NCI-H748 (cell line): ENCODE measurements around the gene ARHGAP26.

Source experiments
- DNase-seq: peaks from one replicate; lab custom pipeline; 2025; ENCODE audit not compliant: unreplicated experiment; lab: John Stamatoyannopoulos, UW

ARHGAP26 gene

DNA sequence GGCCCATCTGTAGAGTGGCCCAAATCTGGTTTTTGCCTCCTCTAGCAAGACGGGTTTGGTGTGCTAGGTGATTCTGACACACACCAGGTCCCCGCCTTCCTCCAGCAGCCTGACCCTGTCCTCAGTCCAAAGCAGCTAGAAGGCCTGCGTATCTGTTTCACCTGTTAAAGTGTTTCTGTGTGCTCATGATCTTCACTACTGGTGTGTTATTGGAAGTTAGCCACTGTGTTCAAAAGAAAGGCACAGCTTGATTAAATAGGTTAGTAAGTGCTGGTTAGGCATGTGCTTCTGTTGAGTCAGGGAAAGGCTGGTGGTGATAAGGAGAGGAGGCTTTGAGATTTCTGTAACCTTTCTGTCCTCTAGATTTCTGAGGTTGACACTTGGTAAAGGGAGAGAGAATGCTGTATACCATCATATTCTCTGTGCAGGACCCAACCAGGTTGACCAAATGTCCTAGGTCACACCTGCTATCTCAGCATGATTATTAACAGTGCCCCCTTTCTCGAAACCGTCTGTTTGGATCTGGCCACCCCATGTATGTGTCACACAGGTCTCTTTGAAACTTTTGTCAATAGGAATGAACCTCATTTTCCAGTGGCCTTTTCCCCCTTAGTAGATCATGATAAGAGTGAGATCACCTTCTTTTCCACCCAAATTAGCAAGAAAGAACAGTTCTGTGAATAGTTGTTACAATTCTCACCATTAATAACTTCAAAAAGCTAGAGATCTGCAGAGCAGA lies 58.8 kb downstream of the ARHGAP26 start:
- DNase-seq, result no peak

DNA sequence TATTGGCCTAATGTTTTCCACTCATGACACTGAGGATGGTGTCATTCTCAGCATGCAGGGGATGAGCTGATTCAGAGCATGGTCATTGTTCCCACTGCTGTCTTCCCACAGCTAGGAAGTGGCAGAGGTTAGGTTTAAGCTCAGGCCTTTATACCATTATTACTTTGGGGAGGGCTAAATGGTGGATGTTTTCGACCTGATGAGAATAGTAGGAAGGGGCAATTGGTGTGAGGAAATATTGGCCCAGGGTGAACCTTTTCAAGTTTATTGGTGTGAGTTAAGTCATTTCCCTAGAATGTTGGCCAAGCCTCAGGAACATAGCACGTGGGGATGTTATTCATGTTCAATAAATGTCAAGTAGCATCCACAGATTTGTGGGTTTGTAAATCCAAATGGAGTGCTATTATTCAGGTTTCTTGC lies 59.6 kb downstream of the ARHGAP26 start:
- no peak for DNase-seq

DNA sequence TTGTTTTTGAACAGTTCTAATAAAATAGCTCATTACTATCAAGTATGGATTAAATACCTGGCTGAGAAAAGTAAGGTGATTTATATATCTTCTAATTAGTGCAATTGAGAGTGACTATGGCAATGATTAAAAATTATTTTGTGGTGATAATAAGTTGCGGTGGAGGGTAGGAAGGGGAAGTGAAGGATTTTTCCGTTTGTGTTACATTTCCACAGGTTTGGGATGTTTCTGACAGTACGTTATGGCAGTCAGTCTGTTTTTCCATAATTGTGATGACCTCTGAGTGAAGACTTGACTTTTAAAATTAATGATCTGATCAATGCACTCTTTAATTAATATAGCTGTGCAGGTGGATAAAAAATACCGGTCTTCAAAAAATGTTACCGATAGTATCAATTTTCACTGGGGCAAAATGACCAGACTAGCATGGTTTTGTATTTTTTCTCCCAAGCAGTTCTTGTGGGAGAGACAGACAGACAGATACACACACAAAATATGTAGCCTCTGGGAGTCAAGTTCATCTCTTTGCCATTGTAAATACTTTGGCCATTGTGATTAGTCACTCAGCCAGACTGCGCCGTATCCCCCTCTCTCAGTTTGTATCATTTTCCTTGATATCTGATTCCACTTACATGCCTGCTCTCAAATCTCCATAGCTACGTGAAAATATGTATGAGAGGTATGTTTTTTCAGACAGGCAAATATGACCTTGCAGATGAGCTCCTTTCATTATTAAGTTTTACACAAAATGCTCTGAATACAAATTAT lies 60.2 kb downstream of the ARHGAP26 start:
- DNase-seq, result no peak

DNA sequence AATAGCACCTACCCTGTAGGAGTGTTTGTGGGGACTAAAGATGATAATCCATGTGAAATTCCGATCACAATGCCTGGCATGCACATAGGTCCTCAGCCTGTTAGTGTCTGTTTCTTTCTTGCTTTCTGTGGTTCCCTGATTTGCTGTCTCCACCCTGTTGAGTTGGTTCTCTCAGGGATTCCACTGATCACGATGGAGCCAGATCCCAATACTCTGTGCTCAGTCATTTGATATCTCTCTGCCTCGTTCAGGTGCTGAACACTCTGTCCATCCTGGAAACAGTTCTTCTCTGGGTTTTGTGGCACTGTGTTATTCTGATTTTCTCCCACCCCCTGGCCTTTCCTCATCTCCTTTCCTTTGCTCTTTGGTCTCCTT lies 60.8 kb downstream of the ARHGAP26 start:
- DNase-seq, result no peak

DNA sequence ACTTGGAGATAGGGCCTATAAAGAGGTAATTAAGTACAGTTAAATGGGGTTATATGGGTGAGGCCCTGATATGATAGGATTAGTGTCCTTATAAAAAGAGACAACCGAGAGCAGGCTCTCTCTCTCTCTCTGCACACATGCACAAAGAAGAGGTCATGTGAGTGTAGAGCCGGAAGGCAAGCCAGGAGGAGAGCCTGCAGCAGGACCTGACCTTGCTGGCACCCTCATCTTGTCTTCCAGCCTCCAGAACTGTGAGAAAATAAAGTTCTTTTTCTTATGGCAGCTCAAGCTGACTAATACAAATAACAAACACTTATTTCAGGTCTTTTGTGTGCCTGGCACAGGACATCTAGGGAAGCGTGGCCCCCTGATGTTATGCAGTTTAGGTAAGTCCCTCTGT lies 62.1 kb downstream of the ARHGAP26 start:
- DNase-seq, result no peak

DNA sequence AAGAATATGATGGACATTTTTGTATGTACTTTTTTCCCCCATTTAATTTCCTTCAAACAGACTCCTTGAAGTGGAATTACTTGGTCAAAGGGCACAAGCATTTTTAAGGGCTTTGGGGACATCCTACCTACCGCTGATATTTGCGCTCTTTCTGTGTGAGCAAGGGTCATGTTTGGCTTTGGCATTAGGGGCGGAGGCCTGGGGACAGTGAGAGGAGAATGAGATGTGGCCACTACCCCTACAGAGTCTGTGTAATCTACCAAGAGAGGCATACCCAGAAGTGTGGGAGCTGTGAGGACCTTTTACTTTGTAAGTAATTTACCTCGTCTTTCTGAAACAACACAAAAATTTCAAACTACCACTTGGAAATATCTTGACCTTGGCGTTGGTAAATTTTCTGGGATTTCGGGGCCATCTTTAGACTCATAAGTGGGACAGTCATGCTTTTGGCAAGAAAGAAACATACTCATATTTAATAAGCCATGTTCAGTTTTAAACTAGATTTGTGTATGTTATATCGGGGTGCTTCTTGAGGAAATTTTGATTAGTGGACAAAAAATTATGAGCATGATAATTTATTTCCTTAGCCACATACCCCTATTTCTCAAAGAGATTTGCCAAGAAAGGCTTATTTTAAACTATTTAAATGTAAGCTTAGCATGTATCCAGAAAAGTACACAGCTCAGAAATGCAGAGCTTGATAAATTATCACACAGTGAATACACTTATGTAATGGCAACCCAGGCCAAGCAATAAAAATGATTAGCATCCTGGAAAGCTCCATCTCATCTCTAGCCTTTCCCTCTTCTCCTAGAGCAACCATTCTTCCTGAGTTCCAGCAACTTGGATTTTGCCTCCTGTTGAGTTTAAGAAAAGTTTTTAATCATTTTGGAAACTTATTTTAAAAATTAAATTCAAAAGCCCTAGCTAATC lies 63.6 kb downstream of the ARHGAP26 start:
- DNase-seq, result no peak

DNA sequence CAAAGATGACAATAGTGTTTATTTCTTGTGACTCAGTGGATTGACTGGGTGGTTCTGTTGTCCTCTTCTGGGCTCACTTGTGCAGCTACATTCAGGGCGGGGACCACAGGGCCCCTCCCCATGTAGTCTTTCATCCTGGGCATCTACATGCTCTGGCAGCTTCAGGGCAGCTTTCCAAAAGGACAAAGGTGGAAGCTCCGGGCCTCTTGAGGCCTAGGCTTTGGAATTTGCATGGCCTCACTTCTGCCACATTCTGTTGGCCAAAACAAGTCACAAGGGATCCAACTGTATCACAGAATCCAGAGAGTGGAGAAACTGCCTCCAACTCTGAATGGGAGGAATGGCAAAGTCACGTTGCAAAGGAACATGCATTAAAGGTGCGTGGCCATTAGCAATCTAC lies 64.3 kb downstream of the ARHGAP26 start:
- no peak for DNase-seq

DNA sequence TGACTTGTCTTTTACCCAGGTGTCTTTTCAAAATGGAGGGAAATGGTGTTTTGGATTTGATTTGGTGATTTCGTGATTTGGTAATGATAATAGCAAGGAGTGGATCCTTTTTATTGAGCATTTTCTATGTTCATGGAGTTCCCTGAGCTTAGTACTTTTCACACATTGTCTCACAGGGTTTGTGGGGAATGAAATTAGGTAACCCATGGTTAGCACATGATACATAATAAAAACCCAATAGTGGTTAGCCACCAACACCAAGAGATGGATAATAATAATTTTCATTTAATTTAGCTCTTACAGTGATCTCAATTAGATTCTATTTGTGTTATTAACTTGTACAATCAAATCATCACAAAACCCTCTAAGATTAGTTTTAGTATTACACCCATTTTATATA lies 65.4 kb downstream of the ARHGAP26 start:
- no peak for DNase-seq

DNA sequence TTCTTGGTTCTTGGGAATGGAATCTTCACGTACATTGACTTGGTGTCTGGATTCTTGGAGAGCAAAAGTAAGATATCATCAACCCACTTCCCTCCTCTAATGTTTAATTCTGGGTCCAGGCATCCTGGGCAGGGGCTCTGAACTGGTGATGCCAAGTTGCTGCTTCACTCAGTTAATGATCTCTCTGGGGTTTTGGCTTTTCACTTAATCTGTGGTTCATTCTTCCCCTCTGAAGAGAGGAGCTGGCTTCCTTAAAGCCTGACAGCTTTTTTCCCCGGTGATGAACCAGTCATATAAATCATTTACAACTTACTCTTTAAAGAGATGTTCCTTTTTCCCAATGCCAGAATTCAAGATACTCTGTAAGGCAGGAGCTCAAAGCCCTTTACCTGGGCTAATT lies 65.9 kb downstream of the ARHGAP26 start:
- DNase-seq, result no peak

DNA sequence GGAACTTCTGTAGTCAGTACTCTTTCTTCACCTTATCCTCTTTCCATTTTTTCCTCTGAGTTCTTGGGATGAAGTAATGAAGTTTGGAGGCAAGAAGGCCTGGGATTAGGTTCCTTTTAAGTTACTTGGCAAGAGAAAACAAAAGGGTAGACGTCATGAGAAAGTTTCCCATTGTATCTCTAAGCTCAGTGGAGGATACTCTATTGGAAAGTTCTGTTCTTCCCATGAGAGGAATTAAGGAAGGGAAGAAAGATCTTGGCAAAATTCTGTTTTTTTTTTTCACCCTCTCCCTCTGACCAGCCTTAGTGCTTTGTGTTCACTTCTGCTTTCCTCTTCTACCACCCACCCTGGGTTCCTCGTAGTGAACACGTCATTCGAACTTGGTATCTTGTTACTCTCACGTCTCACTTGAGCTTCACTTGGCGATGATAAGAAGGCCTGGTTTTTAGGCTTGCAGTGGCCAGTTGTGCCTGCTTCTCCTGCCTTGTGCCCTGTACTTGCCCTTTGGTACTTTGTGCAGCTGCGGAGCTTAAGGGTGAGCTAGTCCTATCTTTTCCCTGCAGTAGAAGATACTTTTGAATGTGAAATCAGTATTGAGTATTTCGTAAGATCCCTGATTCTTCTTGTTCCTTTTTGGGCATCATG lies 67.0 kb downstream of the ARHGAP26 start:
- DNase-seq, result no peak

DNA sequence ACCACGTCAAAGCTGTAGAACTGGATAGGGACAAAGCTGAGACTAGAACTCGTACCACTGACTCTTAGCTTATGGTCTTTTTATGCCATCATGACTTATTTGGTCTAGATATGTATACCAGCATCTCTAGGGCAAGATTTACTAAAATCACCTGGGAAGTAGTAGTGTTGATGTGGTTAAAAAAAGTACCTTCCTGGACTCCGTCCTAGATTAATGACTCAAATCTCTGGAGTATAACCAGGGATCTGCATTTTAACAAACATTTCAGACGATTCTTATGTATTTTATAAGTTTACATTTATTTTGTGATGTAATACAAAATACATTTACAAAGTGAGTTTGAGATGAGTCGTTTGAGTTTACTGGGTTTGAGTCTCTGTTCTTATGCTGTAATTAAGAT lies 68.7 kb downstream of the ARHGAP26 start:
- DNase-seq, result no peak

DNA sequence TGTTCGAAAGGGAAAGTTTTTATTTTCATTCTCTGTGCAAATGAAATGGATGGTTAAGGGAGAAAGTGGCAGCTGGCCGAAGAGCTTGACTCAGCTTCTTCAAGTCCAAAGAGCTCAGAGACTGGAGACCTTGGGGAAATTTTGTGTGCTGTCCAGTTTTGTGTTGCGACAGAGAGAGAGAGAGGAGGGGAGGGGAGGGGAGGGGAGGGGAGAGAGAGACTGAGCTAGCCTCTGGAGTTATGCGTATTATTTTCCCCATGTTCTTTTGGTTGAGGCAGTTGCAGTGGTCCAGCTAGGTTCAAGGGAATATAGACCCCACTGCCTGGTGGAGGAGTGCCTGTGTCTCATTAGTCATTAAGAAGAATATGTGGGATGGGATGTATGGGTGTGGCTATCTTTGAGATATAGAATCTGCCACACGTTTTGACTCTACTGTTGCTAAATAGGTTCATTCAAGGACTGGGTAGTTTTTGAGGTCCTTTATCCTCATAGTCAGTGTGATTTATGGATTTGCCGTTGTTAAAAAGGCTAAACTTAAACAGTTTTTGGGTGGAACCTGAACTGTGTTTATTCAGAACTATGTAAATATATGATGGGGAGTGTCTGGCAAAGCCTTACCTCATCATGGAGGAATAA lies 69.7 kb downstream of the ARHGAP26 start:
- DNase-seq, result peak; percentile 36

DNA sequence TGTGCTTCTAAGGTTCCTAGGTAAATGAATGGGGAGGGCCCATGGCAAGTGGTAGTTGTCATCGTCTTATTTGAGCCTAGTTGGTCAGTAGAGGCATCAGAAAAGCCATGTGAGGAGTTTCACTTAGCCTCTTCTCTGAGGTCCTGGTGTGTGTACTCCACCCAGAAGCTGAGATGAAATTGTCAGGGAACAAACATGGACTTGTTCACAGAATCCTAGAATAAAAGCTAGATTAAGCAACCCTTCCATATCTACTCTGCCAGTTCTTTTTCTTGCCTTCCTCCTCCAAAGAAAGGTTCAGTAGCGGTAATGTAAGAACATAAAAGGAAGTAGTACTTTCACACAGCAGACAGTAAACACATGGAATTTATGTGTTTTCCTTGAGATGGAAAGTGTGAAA lies 70.4 kb downstream of the ARHGAP26 start:
- DNase-seq, result no peak

DNA sequence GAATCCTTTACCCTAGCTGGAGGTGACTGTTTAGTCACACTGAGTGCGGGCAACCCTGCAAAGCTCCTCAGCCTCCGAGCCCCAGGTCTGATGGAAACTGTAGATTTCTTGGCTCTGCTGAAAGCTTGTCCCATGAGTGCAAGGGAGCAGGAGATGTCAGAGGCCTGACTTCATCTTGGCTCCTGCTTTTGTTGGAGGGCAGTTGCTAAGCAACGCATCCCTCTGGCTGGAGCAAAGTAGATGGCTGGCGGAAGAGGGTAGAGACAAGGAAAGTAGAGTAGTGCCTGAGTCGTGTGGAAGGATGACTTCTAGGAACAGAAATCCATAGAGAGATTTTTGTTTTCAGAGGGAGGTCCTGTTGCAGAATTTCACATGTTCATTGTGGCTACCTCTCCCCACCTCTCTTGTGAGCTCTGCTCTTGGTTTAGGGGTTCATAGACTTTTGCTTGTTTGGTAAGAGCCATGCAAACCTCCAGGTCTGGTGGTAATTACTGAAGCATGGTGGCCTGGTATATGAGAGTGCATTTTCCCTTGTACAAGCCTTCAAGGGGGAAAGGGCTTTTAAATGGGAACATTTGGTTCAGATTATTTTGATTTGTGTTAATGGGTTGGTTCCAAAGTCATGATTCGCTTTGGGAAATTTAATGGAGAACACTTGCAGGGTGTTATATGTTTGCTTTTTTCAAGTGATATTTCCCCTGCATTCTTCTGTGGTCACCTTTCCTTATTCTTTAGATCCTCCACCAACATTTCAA lies 71.5 kb downstream of the ARHGAP26 start:
- DNase-seq, result peak; percentile 27

DNA sequence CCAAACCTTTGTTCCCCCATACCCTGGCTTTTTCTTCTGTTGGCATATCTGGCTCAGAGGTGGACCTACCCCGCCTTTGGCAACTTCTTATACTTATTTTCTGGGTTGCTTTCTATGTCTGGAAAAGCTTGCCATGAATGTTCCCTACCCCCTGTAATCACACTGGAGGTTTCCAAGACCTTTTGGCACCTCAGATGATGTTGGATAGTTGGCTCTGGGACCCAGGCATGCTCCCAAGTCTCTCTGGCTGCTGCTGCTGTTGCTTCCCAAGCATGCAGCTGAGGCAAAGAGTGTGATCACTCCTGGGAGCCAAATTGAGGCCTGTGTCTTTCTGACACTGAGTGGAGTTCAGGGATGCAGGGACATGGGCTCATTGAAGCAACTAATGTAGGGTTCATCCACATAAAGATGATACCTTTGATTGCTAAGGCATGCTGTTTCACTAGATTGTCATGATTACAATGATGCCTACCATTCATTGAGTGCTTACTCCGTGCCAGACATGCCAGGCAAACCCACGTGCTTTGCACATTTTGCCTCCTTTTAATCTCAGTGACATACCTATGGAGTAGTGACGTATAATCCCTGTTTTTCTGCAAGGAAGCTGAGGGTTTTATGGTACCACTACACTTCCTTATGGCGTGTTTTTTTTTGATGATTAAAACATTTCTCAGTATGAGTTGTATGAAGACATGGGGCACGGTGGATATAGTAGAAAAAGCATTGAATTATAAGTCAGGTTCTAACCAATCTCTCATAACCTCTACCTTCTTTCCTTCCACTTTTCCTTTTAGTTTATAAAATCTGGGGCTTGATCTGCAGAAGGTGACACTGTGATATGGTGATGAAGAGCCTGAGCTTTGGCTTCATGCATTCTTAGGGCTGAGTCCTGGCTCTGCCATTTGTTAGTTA lies 73.1 kb downstream of the ARHGAP26 start:
- no peak for DNase-seq

DNA sequence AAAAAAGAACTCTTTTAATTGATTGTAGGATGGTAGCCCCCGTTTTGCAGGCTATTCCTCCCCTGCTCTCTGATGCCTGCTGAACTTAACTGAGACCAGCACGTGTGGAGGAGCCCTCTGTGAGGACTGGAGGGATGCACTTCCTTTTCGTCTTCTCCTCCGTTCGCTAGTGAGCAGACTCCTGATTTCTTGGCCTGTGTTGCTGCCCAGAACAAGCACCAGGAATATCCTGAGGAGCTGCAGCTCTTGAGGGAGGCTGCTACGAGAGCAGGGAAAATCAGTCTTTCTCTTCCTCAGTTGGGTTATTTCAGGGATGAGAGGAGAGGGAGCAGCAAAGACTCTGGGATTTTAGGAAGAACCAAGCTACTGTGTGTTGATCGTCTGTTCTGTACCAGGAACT lies 74.7 kb downstream of the ARHGAP26 start:
- no peak for DNase-seq

DNA sequence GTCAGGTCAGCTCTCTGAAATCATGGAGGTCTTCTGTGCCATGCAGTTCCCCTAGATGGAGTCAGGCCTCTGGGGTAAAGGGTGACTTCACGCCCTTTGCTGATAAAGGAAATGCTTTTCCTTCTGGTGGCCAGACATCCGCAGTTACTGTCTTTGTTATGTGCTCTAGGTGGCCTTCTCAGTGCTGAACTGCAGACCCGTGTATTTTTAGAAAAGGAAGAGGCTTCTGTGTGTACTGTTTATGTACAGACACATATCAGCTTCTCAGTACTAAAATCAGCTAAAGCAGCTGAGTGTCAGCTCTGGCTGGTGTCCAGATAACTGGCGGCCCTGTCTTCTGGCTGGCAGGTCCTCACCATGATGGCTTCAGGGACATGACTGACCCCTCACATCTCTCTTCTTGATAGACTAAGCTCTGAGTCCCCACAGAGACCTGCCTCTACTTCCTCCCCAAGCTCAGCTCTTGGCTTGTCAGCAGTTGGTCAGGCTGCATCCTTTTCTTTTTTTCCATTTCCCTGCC lies 75.3 kb downstream of the ARHGAP26 start:
- DNase-seq, result peak; percentile 13

DNA sequence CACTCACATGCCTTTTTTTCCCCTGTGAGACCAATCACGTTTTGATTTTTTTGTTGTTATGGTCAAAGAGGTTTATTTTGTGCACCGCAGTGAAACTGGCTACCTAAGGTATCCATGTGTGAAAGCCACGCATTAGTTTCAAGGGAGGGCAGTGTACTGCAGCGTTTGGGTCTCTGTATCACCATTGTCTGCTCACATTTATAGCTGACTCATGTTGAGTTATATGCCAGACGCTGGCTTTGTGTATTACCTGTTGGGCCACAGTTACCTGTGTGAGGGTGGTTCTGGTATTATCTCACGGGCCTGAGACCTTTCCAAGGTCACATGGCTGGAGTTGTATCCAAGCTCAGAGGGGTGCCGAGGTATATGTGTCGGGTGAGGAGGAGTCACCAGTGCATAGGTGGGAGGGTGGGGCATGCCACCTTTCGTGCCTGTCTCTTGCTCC lies 75.8 kb downstream of the ARHGAP26 start:
- no peak for DNase-seq

DNA sequence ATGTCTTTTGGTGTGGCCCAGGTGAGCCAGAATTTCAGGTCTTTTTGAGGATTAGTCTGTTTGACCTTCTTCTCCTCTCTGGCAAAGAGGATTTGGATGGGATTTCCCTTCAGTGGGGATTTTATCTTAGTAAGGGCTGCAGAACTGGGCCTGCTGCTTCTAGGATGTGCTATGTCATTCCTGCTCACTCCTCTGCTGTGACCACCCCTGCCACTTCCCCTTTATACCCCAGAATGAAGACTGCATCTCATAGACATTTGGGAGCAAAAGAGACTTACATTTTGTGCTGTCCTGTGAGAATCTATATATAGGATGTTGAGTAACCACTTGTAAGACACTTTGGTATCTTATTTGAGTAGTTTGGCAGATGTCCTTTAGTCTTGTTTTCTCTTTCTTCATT lies 76.2 kb downstream of the ARHGAP26 start:
- no peak for DNase-seq
